ENCODE data around the gene SLC17A2.
A peak's percentile ranks its signal among the peaks of the same experiment; 100 is the strongest.

SLC17A2 gene

DNA sequence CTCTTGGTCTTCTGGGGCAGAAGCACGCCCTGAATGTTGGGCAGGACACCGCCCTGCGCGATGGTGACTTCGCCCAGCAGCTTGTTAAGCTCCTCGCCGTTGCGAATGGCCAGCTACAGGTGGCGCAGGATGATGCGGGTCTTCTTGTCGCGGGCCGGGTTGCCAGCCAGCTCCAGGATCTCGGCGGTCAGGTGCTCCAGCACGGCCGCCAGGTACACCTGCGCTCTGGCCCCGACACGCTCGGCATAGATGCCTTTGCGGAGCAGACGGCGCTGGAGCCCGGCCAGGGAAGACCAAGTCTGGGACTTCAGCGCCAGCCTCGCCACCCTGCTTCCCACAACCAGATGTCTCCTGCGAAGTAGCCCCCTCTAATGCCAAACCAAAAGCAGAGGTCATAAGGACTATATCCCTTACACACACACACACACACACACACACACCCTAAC is 48.4 kb downstream of the SLC17A2 start:
- DNase-seq = peak; percentile 74

DNA sequence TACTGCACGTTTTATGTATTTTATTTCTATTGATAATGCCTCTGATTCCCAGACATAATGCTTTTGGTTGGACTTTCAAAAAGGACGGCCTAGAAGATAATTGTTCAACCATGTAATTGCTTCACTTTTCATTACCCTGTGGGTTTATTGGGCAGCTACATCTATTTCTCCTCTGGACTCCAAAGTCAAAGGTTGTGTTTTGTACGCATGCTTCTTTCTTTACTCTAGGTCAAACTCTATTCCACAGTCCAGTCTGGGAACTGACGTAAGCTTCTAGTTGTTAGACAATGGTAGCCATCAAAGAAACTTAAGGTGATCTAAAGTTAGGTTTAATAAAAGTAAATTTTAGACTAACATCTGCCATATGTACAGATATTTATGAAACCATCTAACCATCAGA is 49.9 kb downstream of the SLC17A2 start:
- DNase-seq = no peak

DNA sequence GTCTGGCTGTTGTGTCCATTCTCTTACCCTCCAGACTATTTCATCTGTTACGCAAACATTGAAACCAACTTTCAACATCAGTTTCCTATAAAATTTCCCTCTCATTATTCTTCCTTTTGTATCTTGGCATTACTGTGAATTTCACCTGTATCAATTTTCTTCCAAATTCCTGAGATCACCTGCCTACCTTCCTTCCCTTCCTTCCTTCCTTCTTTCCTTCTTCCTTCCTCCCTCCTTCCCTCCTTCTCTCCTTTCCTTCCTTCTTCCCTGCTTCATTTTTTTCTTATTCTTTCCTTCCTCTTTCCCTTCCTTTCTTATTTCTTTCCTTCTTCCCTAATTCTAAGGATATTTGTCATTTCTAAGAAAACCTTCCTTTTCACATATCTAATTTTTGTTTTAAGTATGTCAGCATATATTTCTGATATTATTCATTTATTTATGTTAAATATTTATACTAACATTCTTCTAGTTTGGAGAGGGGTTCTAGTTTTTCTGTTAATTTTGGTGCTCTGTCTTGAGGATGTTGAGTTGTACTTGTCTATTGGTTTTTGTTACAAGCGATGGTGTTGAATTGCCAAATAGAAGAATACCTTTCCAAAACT is 51.7 kb downstream of the SLC17A2 start:
- DNase-seq = no peak

DNA sequence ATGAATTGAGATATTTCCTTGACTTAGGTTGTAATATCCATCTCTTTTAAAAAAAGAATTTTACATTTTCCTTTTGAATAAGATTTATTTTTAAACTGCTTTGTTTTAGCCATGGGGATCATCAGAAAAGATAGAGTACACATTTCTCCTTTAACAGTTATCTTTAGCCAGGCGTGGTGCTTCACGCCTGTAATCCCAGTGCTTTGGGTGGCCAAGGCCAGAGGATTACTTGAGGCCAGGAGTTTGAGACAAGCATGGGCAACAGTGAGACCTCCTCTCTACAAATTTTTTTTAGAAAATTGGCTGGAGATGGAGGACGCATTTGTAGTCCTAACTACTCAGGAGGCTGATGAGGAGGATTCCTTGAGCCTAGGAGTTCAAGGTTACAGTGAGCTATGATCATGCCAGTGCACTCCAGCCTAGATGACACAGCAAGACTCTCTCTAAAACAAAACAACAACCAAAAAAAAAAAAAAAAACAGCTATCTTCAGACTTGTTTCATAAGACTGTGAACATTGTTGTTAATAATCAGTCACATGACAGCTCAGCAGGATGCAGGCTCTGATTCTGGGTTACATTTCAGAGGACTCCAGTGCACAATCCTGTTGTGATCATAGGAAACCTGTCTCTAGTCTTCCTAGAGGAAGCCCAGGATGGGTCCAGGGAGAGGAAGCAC is 54.4 kb downstream of the SLC17A2 start:
- no peak for DNase-seq

DNA sequence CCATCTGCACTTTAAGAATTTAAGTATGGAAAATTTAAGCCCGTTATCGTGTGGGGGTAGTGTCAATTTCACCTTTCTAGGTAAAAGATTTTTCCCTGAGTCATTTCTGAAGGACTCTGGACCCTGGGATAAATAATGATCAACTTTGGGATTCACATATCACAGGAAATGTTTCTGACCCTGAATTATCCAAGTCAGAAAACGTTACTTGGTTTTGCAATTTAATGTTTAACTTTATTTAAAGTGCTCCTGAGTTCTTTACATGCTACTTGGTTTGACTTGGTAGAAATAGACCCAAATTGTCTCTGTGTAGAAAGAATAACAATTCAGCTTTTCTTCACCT is 55.0 kb downstream of the SLC17A2 start:
- no peak for DNase-seq

DNA sequence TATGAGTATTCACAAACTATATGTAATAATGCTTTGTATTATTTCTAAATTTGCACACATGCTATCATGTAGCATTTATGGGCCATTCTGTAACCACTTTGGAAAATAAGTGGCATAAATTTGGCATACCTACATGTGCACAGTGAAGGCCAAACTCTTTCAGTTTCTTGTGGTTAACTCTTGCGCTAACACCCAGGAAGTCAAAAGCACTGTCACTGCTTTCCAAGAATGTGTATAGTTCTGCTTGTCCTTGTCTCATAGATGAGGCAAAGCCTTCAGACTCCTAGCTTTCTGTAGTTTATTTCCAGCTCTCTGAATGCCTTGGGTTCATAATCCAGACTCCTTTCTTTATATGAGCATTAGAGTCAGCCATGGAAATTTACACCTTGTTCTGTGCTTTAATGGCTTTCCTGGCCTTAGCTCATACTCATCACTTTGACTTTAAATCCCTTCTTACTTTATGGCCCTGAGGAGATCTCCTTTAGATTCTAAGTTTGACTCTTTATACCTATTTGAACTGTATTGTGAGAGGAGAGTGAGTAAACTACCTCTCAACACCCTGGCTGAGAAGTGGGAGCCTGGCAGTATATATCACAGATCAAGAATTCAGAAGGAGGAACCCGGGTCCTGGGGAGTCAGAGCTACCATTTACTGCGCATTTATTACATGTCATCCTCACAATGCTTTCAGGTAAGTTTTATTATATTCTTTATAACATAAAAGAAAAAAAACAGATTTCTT is 55.5 kb downstream of the SLC17A2 start:
- no peak for DNase-seq

DNA sequence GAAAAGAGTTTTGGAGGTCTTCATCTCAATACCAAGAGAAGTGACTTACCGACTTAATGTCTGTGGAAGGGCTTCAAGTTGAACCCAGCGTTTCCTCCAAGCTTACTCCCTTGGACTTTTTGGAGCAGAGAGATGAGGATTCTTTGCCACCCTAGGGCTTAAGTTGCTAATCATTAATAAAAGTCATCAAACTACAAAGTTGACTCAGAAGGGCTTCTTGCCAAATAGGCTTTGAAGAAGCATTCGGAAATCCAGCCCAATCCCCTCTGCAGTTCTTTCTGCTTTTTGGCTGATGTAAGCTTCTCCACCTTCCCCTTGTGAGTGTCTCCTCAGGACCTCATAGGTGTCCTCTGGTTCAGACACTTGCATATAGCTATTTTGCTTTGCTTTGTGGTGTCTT is 56.4 kb downstream of the SLC17A2 start, which contains the start of gene SLC17A3:
SLC17A3 (minus strand) TSS at position 126 of the 400 bp plus-strand sequence. CDS start 5,856 bp downstream, outside the sequence.
- DNase-seq = no peak

DNA sequence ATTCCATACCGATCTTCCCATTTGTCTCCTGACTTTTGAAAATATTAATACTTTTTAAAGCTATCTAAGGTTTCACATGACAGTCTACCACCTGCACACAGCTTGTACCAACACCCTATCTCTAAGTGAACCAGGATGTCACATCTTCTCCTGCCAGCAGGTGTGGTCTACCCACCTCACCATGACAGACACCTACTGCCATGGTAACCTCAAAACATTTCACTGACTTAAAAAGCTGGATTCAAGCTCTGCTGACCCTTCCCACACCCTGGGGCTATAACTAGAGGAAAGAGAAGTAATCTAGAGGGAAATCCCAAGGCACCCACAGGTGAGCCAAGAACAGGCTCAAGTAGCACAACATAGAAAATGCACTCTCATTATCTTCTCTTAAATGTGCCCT is 57.7 kb downstream of the SLC17A2 start:
- no peak for DNase-seq

DNA sequence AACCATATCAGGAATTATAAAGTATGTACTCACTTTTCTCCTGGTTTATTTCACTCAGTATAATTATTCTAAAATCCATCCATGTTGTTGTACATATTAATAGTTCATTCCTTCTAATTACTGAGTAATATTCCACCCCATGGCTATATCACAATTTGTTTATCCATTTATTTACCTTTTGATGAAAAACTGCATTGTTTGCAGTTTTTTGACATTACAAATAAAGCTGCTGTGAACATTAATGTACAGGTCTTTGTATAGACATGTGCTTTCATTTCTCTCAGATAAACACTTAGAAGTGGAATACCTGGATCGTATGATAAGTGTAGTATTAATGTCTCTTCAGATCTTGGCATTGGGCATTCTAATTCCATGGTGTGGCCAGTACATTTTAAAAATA is 60.7 kb downstream of the SLC17A2 start:
- DNase-seq = no peak

DNA sequence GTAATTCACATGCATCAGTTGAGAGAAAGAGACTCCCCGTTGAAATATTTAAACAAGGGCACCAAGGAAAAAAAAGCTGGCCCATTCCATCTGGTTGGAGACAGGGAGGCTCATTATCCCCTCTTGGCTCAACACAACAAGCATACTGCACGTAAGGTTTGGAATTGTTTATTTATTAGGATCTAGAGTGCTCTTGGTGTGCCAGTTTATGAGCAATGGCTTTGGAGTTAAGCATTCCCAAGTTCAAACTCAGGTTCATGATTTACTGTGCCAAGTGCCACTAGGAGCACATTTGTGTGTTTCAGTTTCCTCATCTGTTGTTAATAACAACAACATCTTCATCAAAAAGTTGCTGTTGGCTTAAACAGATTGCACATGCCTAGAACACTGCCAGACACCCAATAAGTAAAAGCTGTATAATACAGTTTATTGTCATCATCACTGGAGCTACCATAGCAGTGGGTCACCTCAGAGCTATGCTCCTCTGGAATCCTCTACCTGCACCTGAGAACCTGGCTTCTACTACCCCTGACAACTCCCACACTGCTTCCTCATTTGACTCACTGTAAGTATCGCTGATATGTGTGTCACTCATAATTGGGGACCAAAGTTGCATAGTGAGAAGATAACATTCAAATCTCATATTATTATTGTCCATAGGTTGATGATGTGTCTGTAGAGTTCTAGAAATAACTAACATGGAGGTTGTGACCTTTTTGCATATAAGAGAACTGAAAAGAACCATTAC is 61.9 kb downstream of the SLC17A2 start:
- no peak for DNase-seq

DNA sequence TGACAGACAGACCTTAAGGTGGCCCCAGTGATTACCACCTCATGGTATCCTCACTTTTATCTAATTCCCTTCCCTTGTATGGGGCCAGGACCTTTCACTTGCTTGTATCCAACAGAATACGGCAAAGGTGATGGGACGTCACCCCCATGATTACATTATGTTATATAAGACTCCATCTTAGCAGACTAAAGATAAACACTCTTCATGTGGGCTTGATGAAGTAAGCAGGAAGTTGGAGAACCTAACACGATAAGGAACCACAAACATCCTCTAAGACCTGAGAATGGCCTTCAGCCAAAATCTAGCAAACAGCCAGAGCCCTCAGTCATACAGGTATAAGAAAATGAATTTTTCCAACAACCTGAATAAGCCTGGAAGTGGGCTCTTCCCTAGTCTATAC is 64.5 kb downstream of the SLC17A2 start:
- no peak for DNase-seq

DNA sequence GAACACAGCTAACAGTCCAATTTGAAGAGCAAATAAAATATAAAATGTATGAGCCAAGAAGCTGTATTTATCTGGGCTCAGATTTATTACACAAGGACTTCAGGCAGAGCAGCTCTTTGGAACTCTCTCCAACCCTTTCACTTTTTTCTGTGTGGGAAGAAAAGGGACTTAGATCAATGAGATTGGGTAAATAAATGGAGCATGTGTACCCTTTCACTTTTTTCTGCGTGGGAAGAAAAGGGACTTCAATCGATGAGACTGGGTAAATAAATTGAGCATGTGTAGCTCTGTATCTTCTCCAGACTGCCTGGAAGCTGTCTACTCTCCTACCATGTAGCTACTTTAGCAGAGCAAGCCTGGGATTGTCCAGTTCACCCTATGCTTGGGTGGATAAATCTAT is 67.1 kb downstream of the SLC17A2 start:
- no peak for DNase-seq

Measured in activated CD8-positive, alpha-beta memory T cell treated with anti-CD3 and anti-CD28 coated beads for 24 hours (primary cell).